ENCODE results near the gene MKNK1.
"Not testable (repeated sequence)": the region's sequence is repeated elsewhere in the genome, so short reads cannot be mapped to it uniquely, and the experiment has no call there.

Gene MKNK1

GRCh38 chr1:46603858-46604549 lies at the start of gene MKNK1:
Gene MKNK1 (minus strand): TSS chr1:46604268. CDS start chr1:46583327, 20,941 bp downstream.
- DNase-seq: peak; percentile 86

- DNase-seq: peak; percentile 59
Measured at GRCh38 chr1:46653405-46653958, 49.4 kb upstream of the MKNK1 start.

GRCh38 chr1:46652321-46653100 lies 48.4 kb upstream of the MKNK1 start:
- no peak for DNase-seq

- DNase-seq: not testable (repeated sequence)
Measured at GRCh38 chr1:46651152-46651551, 47.1 kb upstream of the MKNK1 start.

GRCh38 chr1:46650491-46650890 lies 46.4 kb upstream of the MKNK1 start:
- no peak for DNase-seq

- no peak for DNase-seq
Measured at GRCh38 chr1:46649764-46650163, 45.7 kb upstream of the MKNK1 start.

- no peak for DNase-seq
Measured at GRCh38 chr1:46647611-46648010, 43.5 kb upstream of the MKNK1 start.

- DNase-seq: no peak
Measured at GRCh38 chr1:46646844-46647243, 42.8 kb upstream of the MKNK1 start.

- DNase-seq: no peak
Measured at GRCh38 chr1:46646331-46646730, 42.3 kb upstream of the MKNK1 start.

GRCh38 chr1:46645815-46646214 lies 41.7 kb upstream of the MKNK1 start:
- DNase-seq: no peak

GRCh38 chr1:46643368-46643775 lies 39.3 kb upstream of the MKNK1 start:
- peak; percentile 84 for DNase-seq

- DNase-seq: no peak
Measured at GRCh38 chr1:46642115-46642680, 38.1 kb upstream of the MKNK1 start.

- DNase-seq: no peak
Measured at GRCh38 chr1:46639547-46639946, 35.5 kb upstream of the MKNK1 start.

- DNase-seq: no peak
Measured at GRCh38 chr1:46638921-46639320, 34.9 kb upstream of the MKNK1 start.

GRCh38 chr1:46637444-46638083 lies 33.5 kb upstream of the MKNK1 start:
- no peak for DNase-seq

GRCh38 chr1:46635205-46635604 lies 31.1 kb upstream of the MKNK1 start:
- DNase-seq: no peak

- DNase-seq: no peak
Measured at GRCh38 chr1:46630719-46631118, 26.7 kb upstream of the MKNK1 start.

- no peak for DNase-seq
Measured at GRCh38 chr1:46623743-46624644, 19.9 kb upstream of the MKNK1 start.

GRCh38 chr1:46622344-46622743 lies 18.3 kb upstream of the MKNK1 start:
- DNase-seq: peak; percentile 34

GRCh38 chr1:46621930-46622329 lies 17.9 kb upstream of the MKNK1 start:
- DNase-seq: peak; percentile 29

GRCh38 chr1:46619656-46620258 lies 15.7 kb upstream of the MKNK1 start:
- no peak for DNase-seq

Measured in HCEC 1CT (cell line).